Erythroblast (primary cell): ENCODE results near the gene CCL4L2.
"Not testable (repeated sequence)": the region's sequence is repeated elsewhere in the genome, so short reads cannot be mapped to it uniquely, and the experiment has no call there.

Experiments used
- DNase-seq, 2 experiments: peaks; one replicate each; lab custom pipeline; 2025; lab: John Stamatoyannopoulos, UW
- GATA1 ChIP-seq: IDR thresholded peaks from 2 replicates; pipeline ENCODE4 v1.6.1; 2011; ENCODE audit warnings: low read depth, mild to moderate bottlenecking, control low read depth, low read length, moderate library complexity
- POLR2A ChIP-seq: IDR thresholded peaks from 2 replicates; pipeline ENCODE4 v1.6.1; 2011; ENCODE audit warnings: mild to moderate bottlenecking, low read length

Gene CCL4L2

DNA sequence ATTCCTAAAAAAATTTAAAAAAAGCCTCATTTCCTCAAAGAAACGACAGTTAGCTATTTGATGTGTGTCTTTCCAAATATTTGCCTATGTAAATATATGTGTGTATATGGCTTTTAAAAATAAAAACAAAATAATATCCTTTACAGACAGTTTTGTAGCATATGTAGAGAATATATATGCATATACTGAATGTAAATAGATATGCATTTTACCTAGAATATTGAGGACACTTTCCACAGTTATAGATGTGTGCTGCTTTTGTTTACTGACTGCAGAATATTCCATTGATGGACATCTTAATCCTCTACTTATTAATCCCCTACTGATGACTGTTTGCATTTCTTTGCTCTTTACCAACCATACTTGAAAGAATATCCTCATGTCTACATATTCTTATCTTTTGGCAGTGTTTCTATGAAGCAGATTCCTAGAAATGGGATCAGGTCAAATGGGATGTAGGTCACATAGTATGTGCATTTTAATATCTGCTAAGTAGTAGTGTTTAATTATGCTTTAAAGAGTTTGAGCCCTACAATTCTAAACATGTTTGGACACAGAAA, 17.6 kb upstream of the CCL4L2 start:
- DNase-seq: no peak
- TF ChIP-seq POLR2A: no peak
- TF ChIP-seq GATA1: no peak

DNA sequence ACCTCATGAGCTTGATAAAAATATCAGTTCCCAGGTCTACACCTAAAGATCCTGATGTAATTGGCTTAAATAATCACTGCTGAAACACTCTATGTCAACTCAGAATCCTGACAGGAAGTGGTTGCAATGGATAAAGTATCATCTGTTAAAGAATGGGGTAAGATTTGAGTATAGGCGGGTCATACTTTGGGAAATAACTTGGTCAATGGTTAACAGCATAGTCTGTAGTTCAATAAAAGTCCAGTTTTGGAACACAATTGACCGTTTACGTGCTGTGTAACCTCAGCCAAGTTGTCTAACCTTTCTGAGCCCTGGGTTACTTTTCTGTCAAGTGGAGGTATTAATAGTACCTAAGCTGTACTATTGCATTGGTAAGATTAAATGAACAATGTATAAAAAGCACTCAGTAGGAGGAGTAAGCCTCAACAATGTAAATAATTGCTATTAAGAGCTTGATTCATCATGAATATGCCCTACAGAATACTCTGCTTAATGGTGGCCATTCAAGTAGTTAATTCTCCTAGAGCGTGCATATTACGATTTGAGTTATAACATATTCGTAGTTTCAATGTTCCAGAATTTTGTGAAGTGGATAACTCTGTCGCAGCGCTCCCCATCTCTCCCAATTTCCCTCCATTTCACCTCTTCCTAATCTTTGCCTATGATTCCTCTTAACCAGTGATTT, 16.6 kb upstream of the CCL4L2 start:
- DNase-seq: not testable (repeated sequence)

DNA sequence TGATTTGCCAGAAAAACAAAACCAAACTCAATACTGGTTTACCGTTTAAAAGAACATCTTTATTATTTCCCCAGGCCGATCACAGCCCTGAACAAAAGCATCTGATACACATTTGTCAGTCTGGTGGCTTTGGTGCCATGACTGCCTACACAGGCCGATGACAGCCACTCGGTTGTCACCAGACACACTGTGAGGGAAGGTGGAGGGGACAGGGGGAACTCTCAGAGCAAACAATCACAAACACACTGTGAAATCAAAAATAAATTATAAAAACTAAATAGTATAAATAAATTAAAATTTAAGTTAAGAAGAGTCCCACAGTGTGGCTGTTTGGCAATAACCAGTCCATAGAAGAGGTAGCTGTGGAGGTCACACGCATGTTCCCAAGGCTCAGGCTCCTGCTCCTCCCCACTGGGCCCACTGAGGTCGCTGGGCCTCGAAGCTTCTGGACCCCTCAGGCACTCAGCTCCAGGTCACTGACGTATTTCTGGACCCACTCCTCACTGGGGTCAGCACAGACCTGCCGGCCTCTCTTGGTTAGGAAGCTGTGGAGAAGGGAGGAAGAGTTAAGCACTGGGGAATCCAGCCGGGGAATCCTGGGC, 15.9 kb upstream of the CCL4L2 start:
- not testable (repeated sequence) for DNase-seq

DNA sequence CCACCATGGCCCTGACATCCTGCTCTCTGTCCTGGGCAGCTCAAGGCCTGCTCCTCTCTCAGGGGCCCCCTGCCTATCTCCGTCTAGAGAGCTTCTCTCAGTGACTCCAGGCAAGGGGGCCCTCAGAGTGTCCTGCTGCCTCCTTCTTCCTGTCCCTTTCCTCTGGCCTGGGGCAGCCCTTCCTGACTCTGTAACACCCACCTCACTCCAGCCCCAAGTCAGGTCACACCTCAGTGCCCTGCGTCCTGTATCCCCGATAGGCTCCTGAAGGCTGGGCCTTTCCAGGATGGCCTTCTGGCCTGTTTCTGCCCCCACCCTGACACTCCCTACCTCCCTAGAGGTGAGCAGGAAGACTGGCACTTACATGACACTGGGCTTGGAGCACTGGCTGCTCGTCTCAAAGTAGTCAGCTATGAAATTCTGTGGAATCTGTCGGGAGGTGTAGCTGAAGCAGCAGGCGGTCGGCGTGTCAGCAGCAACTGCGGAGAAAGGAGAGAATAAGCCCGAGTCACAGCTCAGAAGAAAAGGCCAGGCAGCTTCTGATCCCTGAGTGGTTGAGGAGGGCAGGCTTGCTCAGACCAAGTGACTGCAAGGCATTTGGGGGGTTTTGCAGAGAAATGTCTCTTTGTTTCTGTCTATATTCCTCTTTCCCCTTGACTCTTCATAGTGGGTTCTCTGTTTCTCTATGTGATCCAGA, 15.3 kb upstream of the CCL4L2 start:
- TF ChIP-seq GATA1 (no peak), POLR2A (no peak)

DNA sequence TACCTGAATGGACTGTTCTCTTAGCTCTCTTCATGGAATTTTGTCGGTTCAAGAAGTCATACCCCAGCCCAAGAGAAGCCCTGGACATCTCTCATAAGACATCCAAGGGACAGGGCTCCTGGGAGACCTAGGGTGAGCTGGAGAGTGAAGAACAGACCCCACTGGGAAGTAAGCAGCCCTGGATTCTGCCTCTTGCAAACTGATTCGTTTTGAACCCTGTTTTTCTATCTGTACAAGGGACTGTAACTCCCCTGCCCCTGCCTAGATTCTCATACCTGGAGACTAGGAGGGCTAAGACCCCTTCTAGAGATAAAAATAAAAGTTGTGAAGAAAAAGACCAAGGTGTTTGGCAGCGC, 14.8 kb upstream of the CCL4L2 start:
- TF ChIP-seq POLR2A (no peak), GATA1 (no peak)
- no peak for DNase-seq

More for the DNA sequence above, 15.3 kb upstream of the CCL4L2 start:
- DNase-seq: no peak

DNA sequence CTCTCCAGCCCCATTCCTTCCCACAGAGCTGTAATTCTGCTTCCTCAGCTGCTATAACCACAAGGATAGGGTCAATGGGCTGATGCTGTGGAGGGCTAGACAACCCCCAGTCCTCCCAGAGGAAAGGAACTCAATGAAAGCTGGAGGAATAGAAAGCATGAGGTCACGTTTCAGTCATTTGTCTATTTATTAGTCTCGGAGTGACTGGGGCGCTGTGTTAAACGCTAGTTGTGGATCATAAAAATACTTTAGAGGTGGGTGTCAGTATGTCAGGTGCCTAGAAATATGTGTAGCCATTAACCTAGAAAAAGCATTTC, 13.5 kb upstream of the CCL4L2 start:
- no peak for DNase-seq
- no peak for TF ChIP-seq POLR2A
- TF ChIP-seq GATA1: no peak

DNA sequence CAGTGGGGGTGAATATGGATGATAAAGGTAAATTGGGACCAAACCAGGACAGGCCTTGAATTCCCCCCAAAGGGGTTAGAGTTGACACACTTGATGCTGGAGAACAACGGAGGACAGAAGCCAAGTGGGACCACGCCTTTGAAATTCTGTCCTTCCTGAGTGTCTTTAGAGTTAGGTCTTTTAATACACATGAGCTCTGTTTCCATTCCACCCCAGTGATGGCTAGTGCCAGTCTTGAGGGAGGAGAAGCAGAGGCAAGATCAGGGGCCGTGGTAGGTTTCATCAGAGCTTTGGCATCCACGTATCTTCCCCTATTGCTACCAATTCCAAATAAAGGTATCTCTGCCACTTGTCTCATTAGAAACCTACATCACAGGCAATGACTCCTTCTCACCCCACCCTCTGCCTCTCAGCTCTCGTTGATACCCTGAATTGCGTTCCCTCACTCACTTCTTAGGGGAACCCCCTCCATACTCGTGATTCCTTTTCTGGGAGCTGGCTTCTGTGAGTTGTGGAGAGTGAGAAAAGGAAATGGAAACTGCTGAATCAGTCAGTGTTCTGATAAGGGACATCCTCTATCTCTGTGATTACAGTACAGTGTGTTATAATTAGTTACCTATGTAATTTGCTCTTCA, 11.9 kb upstream of the CCL4L2 start:
- no peak for DNase-seq
- TF ChIP-seq POLR2A (no peak), GATA1 (no peak)

DNA sequence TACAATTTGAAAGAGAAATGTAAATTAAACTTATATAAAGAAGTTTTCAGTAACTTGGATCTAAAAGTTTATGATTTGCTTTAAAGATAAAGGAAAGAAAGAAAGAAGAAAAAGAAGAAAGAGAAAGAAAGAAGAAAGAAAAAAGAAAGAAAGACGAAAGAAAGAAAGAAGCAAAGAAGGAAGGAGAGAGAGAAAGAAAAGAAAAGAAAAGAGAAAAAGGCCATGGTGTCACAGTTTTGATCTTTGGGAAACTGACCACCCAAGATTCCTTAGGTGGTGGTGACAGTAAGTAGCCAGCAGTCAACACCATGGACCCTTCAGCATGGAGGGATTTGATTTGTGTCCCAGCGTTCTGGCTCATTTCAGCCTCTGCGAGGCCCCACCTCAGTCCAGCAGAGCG, 9.8 kb upstream of the CCL4L2 start:
- DNase-seq: not testable (repeated sequence)

DNA sequence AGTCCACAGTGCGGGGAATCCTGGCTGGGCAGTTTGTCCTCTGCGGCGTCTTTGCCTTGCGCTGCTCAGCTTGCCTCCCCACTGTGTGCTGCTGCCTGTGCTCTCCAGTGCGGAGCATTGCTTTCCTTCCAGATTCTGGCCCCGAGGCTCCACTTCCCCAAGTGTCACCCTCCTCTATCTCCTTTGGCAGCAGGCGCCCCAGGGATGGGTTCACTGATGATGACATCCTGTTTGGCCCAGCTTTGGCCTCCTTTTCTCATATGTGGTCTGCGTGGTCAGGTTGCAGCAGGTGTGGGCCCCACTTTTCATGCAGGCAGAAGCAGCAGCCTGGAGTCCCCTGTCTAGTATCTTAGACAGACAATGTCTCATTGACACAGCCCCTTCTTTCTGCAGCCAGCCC, 9.4 kb upstream of the CCL4L2 start:
- not testable (repeated sequence) for DNase-seq

DNA sequence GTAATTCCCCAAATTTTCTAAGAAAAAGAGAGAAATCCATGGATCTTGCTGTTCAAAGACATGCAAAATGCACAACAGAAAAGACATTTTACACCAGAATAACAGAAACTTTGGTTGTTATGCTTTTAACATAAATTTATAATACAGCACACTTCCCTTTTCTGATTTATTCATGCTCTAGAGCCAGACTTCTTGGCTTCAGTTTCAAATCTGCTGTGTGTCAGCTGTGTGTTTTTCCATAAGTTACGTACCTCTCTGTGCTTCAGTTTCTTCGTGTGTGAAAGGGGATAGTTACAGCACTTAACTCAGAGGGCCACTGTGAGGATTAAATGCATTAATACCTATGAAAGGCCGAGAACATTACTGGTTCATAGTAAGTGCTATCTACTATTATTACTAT, 7.5 kb upstream of the CCL4L2 start:
- TF ChIP-seq GATA1: no peak
- no peak for TF ChIP-seq POLR2A
- DNase-seq: no peak

DNA sequence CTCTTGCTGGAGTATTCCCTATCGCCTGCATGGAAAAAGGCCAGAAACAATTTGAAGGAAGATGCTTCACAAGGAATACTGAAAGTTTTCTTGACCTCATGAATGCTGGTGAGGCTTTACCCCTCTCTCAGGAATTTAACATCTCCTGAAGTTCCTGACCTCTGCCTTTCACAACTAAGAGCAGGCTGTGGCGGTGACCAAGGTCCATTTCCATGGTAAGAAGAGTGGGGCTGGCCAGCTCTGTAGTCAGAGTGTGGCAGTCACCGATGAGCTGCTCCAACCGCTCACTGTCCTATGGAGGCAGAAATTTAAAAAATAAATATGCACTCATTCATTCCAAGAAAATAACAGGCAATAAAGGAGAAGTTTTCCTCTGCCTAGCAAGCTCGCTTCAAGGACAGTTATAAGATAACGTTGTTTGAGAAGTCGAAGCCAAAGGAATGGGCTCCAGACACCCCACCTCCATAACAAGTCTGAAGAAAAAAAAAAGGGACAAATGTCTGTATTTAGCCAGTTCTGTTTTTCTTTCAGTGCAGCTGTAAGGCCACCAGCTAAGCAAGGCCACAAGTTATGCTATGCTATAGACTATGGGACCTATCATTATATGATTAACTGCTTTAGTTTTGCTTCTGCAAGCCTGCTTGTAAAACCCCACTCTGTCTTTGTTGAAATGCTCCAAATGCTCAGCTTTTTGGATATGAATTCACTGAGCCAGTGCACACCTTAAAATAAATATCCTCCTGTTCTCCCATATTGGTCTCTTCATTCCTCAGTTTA, 6.0 kb upstream of the CCL4L2 start:
- no peak for TF ChIP-seq POLR2A
- no peak for TF ChIP-seq GATA1
- no peak for DNase-seq

DNA sequence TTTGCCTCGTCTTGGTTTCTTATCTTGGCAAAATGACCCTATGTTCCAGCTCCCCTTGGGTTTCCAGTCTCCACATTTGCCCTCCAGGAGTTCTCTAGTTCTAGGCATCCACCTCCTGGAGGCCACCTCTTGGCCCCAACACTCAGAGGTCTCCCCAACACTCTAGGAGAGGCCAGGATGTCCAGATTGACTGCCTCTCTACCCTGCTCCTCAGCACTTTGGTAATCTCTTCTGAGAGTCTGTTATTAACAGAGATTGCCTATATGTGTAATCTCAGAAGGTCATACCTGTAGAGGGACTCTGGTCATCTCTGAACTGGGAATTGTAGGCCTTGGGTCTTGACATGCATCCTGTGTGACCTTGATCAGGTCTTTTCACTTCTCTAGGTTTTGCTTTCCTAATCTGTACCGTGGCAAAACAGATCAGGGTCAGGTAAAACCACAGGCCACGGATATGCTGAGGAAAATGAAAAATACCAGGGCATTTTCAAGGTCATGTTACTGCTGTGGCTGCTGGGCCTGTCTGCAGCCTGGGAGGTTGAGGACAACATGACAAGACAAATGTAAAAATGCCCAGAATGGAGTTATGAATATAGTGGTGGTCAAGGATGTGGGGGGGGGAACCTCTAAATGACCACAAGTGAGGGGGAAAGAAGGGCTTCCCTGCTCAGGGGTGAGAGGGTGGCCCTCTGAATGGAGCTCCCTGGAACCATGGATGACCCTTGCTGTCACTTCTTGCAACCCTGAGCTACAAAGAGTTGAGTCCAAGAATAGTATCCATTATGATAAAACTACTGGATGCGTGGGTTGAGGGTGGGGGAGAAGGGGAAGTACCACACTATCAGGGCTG, 5.0 kb upstream of the CCL4L2 start:
- DNase-seq: no peak
- TF ChIP-seq POLR2A (no peak), GATA1 (no peak)

DNA sequence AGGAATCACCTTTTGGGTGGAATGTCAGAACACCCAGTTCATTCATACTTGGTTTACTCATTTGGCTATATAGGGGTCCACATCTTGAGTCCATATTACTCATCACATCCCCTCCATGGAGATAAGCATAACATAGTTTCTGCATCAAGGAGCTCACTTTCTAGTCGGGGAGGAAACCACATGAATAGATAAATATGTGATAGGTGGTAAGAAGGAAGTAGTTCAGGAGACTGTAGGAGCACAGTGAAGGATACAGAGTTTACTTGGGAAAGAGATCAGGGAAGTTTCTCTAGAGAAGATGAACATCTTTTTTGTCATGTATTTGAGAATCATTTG, 4.4 kb upstream of the CCL4L2 start:
- not testable (repeated sequence) for DNase-seq

DNA sequence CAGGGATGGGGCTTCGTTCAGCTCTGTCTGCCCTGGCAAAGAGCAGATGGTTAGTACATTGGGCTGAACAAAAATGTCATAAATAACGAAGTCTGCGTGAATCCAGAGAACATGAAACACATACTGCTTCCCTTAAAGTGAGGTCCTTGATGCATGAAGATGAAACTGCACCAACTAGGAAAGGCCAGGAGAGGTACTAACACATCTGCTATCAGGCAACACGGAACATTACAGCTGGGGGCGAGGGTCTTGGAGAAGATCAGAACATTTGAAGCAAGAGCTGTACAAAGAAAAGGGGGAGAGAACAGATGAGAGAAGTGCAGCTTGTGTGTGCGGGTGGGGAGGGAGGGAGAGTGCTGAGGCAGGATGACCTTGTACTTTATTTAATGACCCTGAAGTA, 3.5 kb upstream of the CCL4L2 start:
- DNase-seq: not testable (repeated sequence)
